Left lung (tissue), 14 donors: ENCODE data around the gene PRKCA. TPM values are rescaled to one million over a fixed set of nuclear protein-coding genes. Genes with fewer than 3 reads are reported as not detected.
A peak's percentile ranks its signal among the peaks of the same experiment; 100 is the strongest.
"Not testable (repeated sequence)": the region's sequence is repeated elsewhere in the genome, so short reads cannot be mapped to it uniquely, and the experiment has no call there.

Experiments
- ATAC-seq: fragments of 200-7000 bp; cut with Tn5 transposase; one replicate; pipeline ENCODE4 v1.9.1; 2020; ENCODE audit warnings: moderate library complexity
- DNase-seq, 4 donors: peaks; one replicate each; pipeline ENCODE4 v3.0.0-alpha.2; 2013 to 2020
- H3K27ac ChIP-seq, 2 donors: fragments of 200-600 bp; sonication (generic) in 1 of 2; one replicate each; pipeline versions ENCODE4 v1.5.0 to v1.8.0; 2020 to 2021
- H3K27me3 ChIP-seq, 2 donors: fragments of 200-600 bp; sonication (generic) in 1 of 2; one replicate each; pipeline versions ENCODE4 v1.5.0 to v1.8.0; 2020 to 2021
- H3K36me3 ChIP-seq, 2 donors: fragments of 200-600 bp; sonication (generic) in 1 of 2; one replicate each; pipeline versions ENCODE4 v1.5.0 to v1.8.0; 2020 to 2021
- H3K4me1 ChIP-seq, 2 donors: fragments of 200-600 bp; one replicate each; pipeline ENCODE4 v1.8.0; 2021
- H3K4me3 ChIP-seq, 2 donors: fragments of 200-600 bp; sonication (generic) in 1 of 2; one replicate each; pipeline versions ENCODE4 v1.5.0 to v1.8.0; 2020 to 2021; ENCODE audit warnings: mild to moderate bottlenecking in 1 of 2
- H3K9me3 ChIP-seq, 2 donors: fragments of 200-600 bp; sonication (generic) in 1 of 2; one replicate each; pipeline versions ENCODE4 v1.5.0 to v1.8.0; 2020 to 2021
- CTCF ChIP-seq, 2 donors: fragments of 200-600 bp; sonication (generic) in 1 of 2; IDR thresholded peaks; one replicate each; pipeline versions ENCODE4 v1.5.0 to v1.8.0; 2021; ENCODE audit warnings: antibody characterized with exemption in 2 of 2
- intact Hi-C, 2 donors: fragments of 100-400 bp; cut with DNase I; formaldehyde crosslinking; loops; one replicate each; pipeline versions ENCODE4 v1.11.2 to v1.14.2; 2022
- long read RNA-seq, 12 donors: library from polyadenylated mRNA in 2 of 12; unstranded in 2 of 12; transcript quantifications; one replicate each; pipeline ENCODE4 v2.0.0 and lab custom pipeline, GENCODE V29; 2019 to 2026
- polyA plus RNA-seq, 6 donors: library from polyadenylated mRNA; unstranded; fragments of 120-200 nt; gene quantifications; one replicate each; pipeline ENCODE4 v1.2.1, GENCODE V29; 2013; ENCODE audit not compliant: insufficient read length in 6 of 6
- total RNA-seq, 2 donors: library from RNA; stranded (reverse); fragmentation: NEBNext Ultra II Directional; extraction: Animal tissue kit (Norgen Biotek cat#: 25700); gene quantifications; one replicate each; pipeline ENCODE4 v1.2.1, GENCODE V29; 2021
- donor health status: DM: no; HTN: yes; CAD: no.
- donor health status: DM: no; HTN: no; CAD: no.

Gene PRKCA
- total RNA-seq (10 to 100 TPM; 20.6 to 30.4 TPM), polyA plus RNA-seq (10 to 100 TPM; 16.4 to 19.4 (median 17.3) TPM)
- long read RNA-seq, donor 1, full-length matches to known transcripts, result 1 of 15 reads
- long read RNA-seq, donor 1, partial matches to known transcripts, result 14 of 15 reads
- long read RNA-seq, donor 1, other reads (novel, unspliced or antisense), result 0 of 15 reads
- long read RNA-seq, donor 2, full-length matches to known transcripts, result 2 of 9 reads
- long read RNA-seq, donor 2, partial matches to known transcripts, result 7 of 9 reads
- long read RNA-seq, donor 2, other reads (novel, unspliced or antisense), result 0 of 9 reads
- long read RNA-seq, donor 3, full-length matches to known transcripts, result 4 of 4 reads
- long read RNA-seq, donor 3, partial matches to known transcripts, result 0 of 4 reads
- long read RNA-seq, donor 3, other reads (novel, unspliced or antisense), result 0 of 4 reads
- long read RNA-seq, donor 4, partial matches to known transcripts, result 0 of 1 reads
- long read RNA-seq, donor 4, other reads (novel, unspliced or antisense), result 1 of 1 reads
- long read RNA-seq, donor 5, full-length matches to known transcripts, result 3 of 3 reads
- long read RNA-seq, donor 5, partial matches to known transcripts, result 0 of 3 reads
- long read RNA-seq, donor 5, other reads (novel, unspliced or antisense), result 0 of 3 reads
- long read RNA-seq, donor 6, full-length matches to known transcripts, result 1 of 1 reads
- long read RNA-seq, donor 6, partial matches to known transcripts, result 0 of 1 reads
- long read RNA-seq, donor 6, other reads (novel, unspliced or antisense), result 0 of 1 reads
- long read RNA-seq, donor 7, result 0 reads
- long read RNA-seq, donor 8, full-length matches to known transcripts, result 1 of 1 reads
- long read RNA-seq, donor 8, partial matches to known transcripts, result 0 of 1 reads
- long read RNA-seq, donor 8, other reads (novel, unspliced or antisense), result 0 of 1 reads
- long read RNA-seq, donor 9, result 0 reads
- long read RNA-seq, donor 10, partial matches to known transcripts, result 0 of 1 reads
- long read RNA-seq, donor 10, other reads (novel, unspliced or antisense), result 1 of 1 reads
- long read RNA-seq, donor 11, result 0 reads
- long read RNA-seq, donor 12, full-length matches to known transcripts, result 3 of 3 reads
- long read RNA-seq, donor 12, partial matches to known transcripts, result 0 of 3 reads
- long read RNA-seq, donor 12, other reads (novel, unspliced or antisense), result 0 of 3 reads

- Histone ChIP-seq H3K4me1 (peaks cover 0 to 26% of the 10 kb centered on the region in 2 donors), H3K27me3 (peaks cover 0 to 57% of the 10 kb centered on the region in 2 donors), H3K36me3 (no peaks in the 10 kb centered on the region), H3K9me3 (no peaks in the 10 kb centered on the region), H3K4me3 (peak within 1 kb of the TSS; percentile 64 to 79), H3K27ac (peak within 1 kb of the TSS; percentile 63 to 70)
- DNase-seq, result peak; percentile 67 to 94 (median 75)
- TF ChIP-seq CTCF (IDR thresholded peaks at IDR 0.05), result no peak
- intact Hi-C loops, result no loop called here
- peak; percentile 88 for ATAC-seq
Observed at GRCh38 chr17:66301864-66302741, at the start of gene PRKCA. PRKCA (plus strand) TSS chr17:66302613.

DNA sequence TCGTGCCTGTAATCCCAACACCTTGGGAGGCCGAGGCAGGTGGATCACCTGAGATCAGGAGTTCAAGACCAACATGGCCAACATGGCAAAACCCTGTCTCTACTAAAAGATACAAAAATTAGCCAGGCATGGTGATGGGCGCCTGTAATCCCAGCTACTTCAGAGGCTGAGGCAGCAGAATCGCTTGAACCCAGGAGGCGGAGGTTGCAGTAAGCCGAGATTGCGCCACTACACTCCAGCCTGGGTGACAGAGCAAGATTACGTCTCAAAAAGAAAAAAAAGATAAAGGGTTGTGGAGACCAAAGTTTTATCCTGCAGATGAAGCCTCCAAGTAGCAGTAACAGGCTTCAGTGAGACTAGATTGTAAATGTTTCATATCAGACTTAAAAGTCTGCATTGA is 49.0 kb upstream of the PRKCA start:
- H3K27me3 ChIP-seq, H3K9me3 ChIP-seq, H3K27ac ChIP-seq, H3K4me1 ChIP-seq, DNase-seq, H3K4me3 ChIP-seq, H3K36me3 ChIP-seq, intact Hi-C loops, ATAC-seq: not testable (repeated sequence)

DNA sequence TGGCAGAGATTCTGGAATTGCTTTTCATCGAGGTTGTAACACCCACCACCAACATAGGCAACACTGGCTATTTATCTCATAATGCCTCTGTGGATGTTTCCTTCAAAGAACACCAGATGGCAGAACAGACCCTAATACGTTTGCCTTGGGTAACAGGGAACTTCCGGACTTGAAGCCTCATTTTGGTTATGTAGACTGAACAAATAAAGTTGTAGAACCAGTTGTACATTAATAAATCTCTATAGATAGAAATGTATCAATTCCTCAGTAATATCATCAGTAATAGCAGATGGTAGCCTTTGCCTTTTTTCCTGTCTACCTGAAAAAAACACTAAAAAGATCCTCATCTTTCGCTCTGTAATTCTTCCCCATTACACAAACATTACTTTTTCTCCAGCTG is 47.3 kb upstream of the PRKCA start:
- DNase-seq, result peak in 2 of 4 donors; percentile 62 to 81
- H3K27ac ChIP-seq, result no peak overlapping the region
- H3K9me3 ChIP-seq, result no peaks in the 10 kb centered on the region
- ATAC-seq, result peak; percentile 93
- no peak overlapping the region for H3K4me3 ChIP-seq
- no peaks in the 10 kb centered on the region for H3K4me1 ChIP-seq
- TF ChIP-seq CTCF (IDR thresholded peaks at IDR 0.05), result peak; percentile 55 to 59
- no peaks in the 10 kb centered on the region for H3K27me3 ChIP-seq
- H3K36me3 ChIP-seq, result no peaks in the 10 kb centered on the region
- intact Hi-C loops, result no loop called here

GRCh38 chr17:66255527-66255971 is 46.9 kb upstream of the PRKCA start:
- no peak overlapping the region for H3K4me3 ChIP-seq
- H3K9me3 ChIP-seq, result no peaks in the 10 kb centered on the region
- DNase-seq (no peak), ATAC-seq (no peak)
- intact Hi-C loops, result no loop called here
- no peak for TF ChIP-seq CTCF (IDR thresholded peaks at IDR 0.05)
- H3K4me1 ChIP-seq, result no peaks in the 10 kb centered on the region
- no peaks in the 10 kb centered on the region for H3K36me3 ChIP-seq
- H3K27ac ChIP-seq, result no peak overlapping the region
- no peaks in the 10 kb centered on the region for H3K27me3 ChIP-seq

DNA sequence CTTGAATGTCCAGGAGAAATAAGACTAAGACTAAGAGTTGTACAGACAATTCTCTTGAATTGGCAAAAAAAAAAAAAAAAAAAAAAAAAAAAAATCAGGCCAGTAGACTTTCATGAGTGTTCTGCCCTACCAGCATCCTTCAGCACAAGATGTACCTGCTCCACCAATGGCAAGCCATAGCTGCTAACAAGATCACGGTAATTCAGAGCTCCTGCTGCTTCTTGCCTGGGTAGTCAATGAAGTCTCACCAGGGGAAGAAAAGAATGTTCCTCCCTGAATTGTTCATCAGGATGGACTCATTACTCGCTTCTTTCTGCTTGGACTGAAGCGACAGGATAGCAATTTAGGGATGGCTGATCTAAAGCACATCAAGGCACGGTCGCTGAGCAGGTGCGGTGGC is 42.1 kb upstream of the PRKCA start:
- H3K9me3 ChIP-seq, result no peaks in the 10 kb centered on the region
- H3K4me3 ChIP-seq, result no peak overlapping the region
- intact Hi-C loops, result no loop called here
- H3K36me3 ChIP-seq, result no peaks in the 10 kb centered on the region
- TF ChIP-seq CTCF (IDR thresholded peaks at IDR 0.05), result no peak
- H3K27me3 ChIP-seq, result no peaks in the 10 kb centered on the region
- no peaks in the 10 kb centered on the region for H3K4me1 ChIP-seq
- no peak for DNase-seq
- no peak overlapping the region for H3K27ac ChIP-seq
- no peak for ATAC-seq
